HG02938 (cell line): ENCODE measurements around the gene HOXC12.

Experiments used
- ATAC-seq: cut with Tn5 transposase; IDR thresholded peaks from one replicate; pipeline ENCODE4 v1.9.1; 2021; ENCODE audit warnings: mild to moderate bottlenecking, moderate library complexity; ENCODE audit not compliant: unreplicated experiment

The HOXC12 gene, protein sequence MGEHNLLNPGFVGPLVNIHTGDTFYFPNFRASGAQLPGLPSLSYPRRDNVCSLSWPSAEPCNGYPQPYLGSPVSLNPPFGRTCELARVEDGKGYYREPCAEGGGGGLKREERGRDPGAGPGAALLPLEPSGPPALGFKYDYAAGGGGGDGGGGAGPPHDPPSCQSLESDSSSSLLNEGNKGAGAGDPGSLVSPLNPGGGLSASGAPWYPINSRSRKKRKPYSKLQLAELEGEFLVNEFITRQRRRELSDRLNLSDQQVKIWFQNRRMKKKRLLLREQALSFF

GRCh38 chr12:53954694-53955035, at the start of gene HOXC12:
Gene HOXC12 (plus strand): TSS chr12:53954903. CDS start chr12:53954930, 27 bp downstream.
- no peak for ATAC-seq

DNA sequence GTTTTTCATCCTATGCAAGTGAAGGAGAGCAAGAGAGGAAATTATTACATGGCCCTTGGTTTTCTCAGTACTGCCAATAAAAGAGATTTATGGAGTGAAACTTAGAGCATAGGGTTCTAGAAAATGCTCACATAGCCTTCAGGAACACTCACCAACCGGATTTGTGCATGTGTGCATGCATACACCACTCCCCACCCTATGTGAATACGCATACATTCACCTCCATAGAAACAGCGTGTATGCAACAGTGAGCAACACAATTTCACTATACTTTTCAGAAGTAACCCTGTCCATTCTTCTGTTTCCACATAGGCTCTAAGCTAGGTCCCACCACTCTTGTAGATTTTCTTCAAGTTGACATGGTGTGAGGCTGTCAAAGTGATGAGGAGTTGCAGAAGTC, 47.6 kb upstream of the HOXC12 start:
- no peak for ATAC-seq

GRCh38 chr12:53916788-53917655, 37.7 kb upstream of the HOXC12 start:
- no peak for ATAC-seq

- ATAC-seq = no peak
Measured at GRCh38 chr12:53924521-53925405, 29.9 kb upstream of the HOXC12 start.

GRCh38 chr12:53927220-53928029, 27.3 kb upstream of the HOXC12 start:
- ATAC-seq = no peak

DNA sequence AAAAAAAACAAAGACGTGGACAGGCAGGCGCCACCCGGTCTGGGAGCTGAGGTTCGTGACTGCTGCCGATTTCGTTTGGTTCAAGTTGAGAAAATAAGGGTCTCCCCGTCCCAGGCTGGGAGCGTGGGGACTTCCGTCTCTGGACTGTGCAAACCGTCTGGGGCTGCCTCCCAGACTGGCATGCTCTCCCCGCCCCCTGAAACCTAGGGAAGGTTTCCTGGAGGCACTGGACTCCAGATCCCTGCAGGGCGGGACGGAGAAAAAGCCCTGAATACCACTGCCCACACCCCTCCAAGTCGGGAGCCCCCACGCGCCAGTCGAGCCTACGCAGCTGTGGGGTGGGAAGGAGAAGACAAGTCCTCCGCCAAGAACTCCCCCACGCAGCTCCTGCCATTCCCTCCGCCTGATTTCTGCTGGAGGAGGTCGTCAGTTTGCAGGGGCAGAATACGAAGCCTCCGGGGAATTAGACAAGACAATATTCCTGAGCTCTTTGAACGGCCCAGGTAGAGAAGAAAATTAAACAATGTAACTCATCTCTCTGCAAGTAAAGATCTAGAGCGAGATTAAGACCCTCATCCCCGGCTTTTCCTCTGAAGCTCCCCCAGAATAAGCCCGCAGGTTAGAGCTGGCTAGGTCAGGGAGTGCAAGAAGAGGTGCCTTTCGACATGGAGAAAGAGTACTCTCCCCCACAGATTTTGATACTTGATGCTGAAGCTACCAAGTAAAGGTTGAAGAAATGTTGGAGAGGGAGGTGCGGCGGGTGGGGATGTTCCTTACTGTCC, 26.5 kb upstream of the HOXC12 start:
- ATAC-seq = no peak

DNA sequence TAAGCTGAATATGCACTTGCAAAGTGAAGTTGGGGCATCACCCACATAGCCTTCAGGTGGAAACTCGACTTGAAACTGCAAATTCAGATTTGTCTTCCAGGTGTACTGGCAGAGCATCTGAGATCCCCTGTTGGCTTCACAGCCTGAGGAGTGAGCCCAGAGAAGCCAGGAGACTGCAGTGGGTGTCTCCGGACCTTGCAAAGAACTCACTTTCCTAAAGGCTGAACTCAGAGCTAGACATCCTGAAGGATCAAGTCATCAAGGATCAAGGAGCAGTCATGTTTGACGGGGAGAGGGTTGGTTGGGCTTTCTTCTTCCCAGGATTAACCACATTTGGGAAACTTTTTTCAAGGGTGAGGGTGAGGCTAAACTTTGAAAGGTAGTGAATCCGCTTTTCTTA, 25.2 kb upstream of the HOXC12 start:
- no peak for ATAC-seq

- ATAC-seq = no peak
Measured at GRCh38 chr12:53930591-53931255, 24.0 kb upstream of the HOXC12 start.

DNA sequence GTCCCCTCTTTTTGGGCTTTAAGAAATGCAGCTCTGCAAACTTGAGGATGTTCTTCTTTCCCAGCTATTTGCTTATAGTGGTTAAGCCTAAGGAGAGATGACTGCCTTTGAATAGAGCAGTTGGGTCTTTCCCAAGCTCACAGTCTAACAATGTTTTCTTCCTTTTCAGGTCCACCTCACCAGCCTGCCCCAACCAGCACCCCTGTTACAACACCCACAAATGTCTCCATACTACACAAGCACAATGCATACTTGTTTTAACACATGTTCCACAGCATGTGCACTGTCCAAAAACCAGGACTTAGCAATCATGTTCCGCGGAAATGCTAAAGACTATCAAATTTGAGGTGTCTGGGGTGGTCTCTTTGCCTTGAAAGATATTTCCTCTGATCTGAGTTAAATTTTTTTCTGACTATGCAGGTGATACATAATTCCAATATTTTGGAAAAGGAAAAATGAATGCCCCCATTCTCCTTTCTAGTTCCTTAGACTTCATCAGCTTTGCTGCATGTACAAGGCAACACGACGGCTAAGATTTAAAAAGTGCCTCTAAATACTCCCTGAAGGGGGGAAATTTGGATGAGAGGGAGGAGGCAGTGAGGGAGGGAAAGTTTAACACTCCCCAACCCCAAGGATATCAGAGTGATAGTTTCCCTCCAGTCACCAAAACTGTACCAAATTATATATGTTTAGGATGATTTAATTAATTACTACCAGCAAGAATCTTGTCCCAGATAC, 22.7 kb upstream of the HOXC12 start:
- no peak for ATAC-seq

GRCh38 chr12:53932915-53933314, 21.8 kb upstream of the HOXC12 start:
- ATAC-seq = no peak

- ATAC-seq = no peak
Measured at GRCh38 chr12:53935383-53936341, 19.0 kb upstream of the HOXC12 start.

GRCh38 chr12:53937099-53937498, 17.6 kb upstream of the HOXC12 start:
- ATAC-seq = no peak

- ATAC-seq = no peak
Measured at GRCh38 chr12:53937596-53938325, 16.9 kb upstream of the HOXC12 start.

DNA sequence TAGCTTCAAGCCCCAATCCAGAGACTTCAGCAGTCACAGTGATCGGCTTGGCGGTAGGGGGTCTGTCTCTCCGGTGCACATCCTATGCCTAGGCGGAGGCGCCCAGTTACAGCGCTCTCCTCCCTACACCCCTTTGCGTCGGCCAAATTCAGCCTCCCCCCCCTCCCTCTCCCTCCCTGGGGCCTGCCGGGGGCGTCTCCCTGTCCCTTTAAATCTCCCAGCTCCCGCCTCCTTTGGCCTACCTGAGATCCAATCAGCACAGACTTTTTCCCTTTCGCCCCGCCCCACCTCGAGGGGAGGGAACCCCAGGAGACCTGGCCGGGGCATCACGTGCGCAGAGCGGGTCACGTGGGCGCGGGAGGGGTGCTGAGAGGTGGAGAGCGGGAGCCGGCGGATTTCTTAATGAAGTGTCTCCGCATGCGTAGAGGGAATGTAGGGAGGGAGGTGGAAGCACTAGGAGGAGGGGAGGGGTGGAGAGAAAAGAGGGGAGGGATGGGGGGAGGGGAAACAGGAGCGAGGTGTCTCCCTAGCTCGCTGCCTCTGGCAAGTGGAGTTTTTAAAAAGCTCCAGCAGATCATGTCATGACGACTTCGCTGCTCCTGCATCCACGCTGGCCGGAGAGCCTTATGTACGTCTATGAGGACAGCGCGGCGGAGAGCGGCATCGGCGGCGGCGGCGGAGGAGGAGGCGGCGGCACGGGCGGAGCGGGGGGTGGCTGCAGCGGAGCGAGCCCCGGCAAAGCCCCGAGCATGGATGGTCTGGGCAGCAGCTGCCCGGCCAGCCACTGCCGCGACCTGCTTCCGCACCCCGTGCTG, 16.2 kb upstream of the HOXC12 start, which contains the start of gene HOXC13:
TSS of gene HOXC13 (plus strand) at position 506 of the 815 bp plus-strand sequence. CDS start at position 582, 76 bp downstream.
- no peak for ATAC-seq
